T-helper 2 cell treated with Interferon-gamma antibody and Interleukin-4, amounts not matched to agents 100 ng/mL and 5 ng/mL, for 36 hours (primary cell): ENCODE results near the gene CCDC191. TPM values are rescaled to one million over a fixed set of nuclear protein-coding genes. Genes with fewer than 3 reads are reported as not detected.

Experiments
- intact Hi-C: fragments of 100-400 bp; cut with micrococcal nuclease; formaldehyde crosslinking; loops from one replicate; pipeline ENCODE4 v1.15.1; 2023
- total RNA-seq: library from RNA; stranded (reverse); gene quantifications from 2 replicates; pipeline ENCODE4 v1.2.3, GENCODE V29; 2022

The CCDC191 gene
- total RNA-seq, 1 donor from 2014 or later = 3.0 TPM

- intact Hi-C loops = no loop called here
Measured at GRCh38 chr3:114060906-114061655, 4.8 kb upstream of the CCDC191 start.

GRCh38 chr3:114058646-114059045, 2.3 kb upstream of the CCDC191 start:
- intact Hi-C loops = loop anchor here (5.0 kb wide), 2 partner anchors 221 to 1724 kb away; partner anchors contain the start of gene GRAMD1C

GRCh38 chr3:114057011-114057347, 653 bp upstream of the CCDC191 start:
- intact Hi-C loops = loop anchor here (2.0 to 5.0 kb wide), 4 partner anchors 158 to 1725 kb away; partner anchors contain the start of genes GRAMD1C and SLC35A5

GRCh38 chr3:114052216-114052615, 4.1 kb downstream of the CCDC191 start:
- intact Hi-C loops = no loop called here

- intact Hi-C loops = no loop called here
Measured at GRCh38 chr3:114043205-114043604, 13.1 kb downstream of the CCDC191 start.

GRCh38 chr3:114035896-114036295, 20.4 kb downstream of the CCDC191 start:
- intact Hi-C loops = no loop called here

- intact Hi-C loops = no loop called here
Measured at GRCh38 chr3:114034787-114035545, 21.4 kb downstream of the CCDC191 start.

GRCh38 chr3:114034211-114034610, 22.1 kb downstream of the CCDC191 start:
- intact Hi-C loops = no loop called here

- intact Hi-C loops = no loop called here
Measured at GRCh38 chr3:114033721-114034120, 22.6 kb downstream of the CCDC191 start.

- intact Hi-C loops = no loop called here
Measured at GRCh38 chr3:114026331-114026730, 30.0 kb downstream of the CCDC191 start.

- intact Hi-C loops = no loop called here
Measured at GRCh38 chr3:114025451-114025850, 30.9 kb downstream of the CCDC191 start.

GRCh38 chr3:114022145-114022802, 34.1 kb downstream of the CCDC191 start:
- intact Hi-C loops = no loop called here

GRCh38 chr3:114020907-114021306, 35.4 kb downstream of the CCDC191 start:
- intact Hi-C loops = no loop called here

GRCh38 chr3:114019486-114019885, 36.8 kb downstream of the CCDC191 start:
- intact Hi-C loops = no loop called here

- intact Hi-C loops = no loop called here
Measured at GRCh38 chr3:114014211-114014610, 42.1 kb downstream of the CCDC191 start.

- intact Hi-C loops = no loop called here
Measured at GRCh38 chr3:114011059-114011797, 45.1 kb downstream of the CCDC191 start.

- intact Hi-C loops = no loop called here
Measured at GRCh38 chr3:114005481-114005880, 50.8 kb downstream of the CCDC191 start.

GRCh38 chr3:113985541-113985940, 70.8 kb downstream of the CCDC191 start:
- intact Hi-C loops = no loop called here

- intact Hi-C loops = no loop called here
Measured at GRCh38 chr3:113983544-113983943, 72.8 kb downstream of the CCDC191 start.

GRCh38 chr3:113981803-113982202, 74.5 kb downstream of the CCDC191 start:
- intact Hi-C loops = no loop called here

GRCh38 chr3:113979916-113980315, 76.4 kb downstream of the CCDC191 start:
- intact Hi-C loops = no loop called here
